ENCODE results near the gene SH2D3C.

SH2D3C gene

GRCh38 chr9:127729522-127730256 is 48.8 kb downstream of the SH2D3C start:
- TF ChIP-seq CTCF (IDR thresholded peaks at IDR 0.05; ENCODE audit: insufficient read depth, low read length, poor library complexity, severe bottlenecking): no peak
- peaks cover 2% of the 10 kb centered on the region; the same call in 1 of the 2 replicates for H3K36me3 ChIP-seq (ENCODE audit: control insufficient read depth, insufficient read depth, low read length)
- no peak for DNase-seq (ENCODE audit: extremely low read depth, insufficient read length)
- no peak overlapping the region for H3K4me3 ChIP-seq (replicated peaks; ENCODE audit: low read depth, low read length)
- no peaks in the 10 kb centered on the region for H3K27me3 ChIP-seq (replicated peaks; ENCODE audit: control insufficient read depth, insufficient read depth, low read length)

DNA sequence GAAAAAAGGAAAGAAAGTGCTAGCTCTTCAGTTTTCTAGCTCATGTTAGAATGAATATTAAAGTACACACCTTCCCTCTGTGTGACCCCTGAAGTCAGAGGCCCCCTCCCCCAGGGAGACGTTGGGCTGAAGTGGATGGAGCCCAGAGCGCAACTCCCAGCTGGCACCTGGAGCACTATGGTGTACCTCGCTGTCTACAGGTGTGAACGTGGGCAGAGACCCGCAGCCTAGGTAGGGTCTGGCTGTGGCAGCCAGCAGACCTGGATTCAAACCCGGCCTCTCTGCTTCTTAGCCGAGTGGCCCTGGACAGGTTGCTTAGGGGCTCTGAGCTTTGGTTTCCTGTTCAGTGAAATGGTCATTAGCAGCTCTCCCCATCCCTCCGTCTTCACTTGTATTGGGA is 49.7 kb downstream of the SH2D3C start:
- H3K36me3 ChIP-seq (ENCODE audit: control insufficient read depth, insufficient read depth, low read length): peaks cover 2% of the 10 kb centered on the region; the same call in 1 of the 2 replicates
- TF ChIP-seq CTCF (IDR thresholded peaks at IDR 0.05; ENCODE audit: insufficient read depth, low read length, poor library complexity, severe bottlenecking): no peak
- no peak for DNase-seq (ENCODE audit: extremely low read depth, insufficient read length)
- H3K27me3 ChIP-seq (replicated peaks; ENCODE audit: control insufficient read depth, insufficient read depth, low read length): no peaks in the 10 kb centered on the region
- no peak overlapping the region for H3K4me3 ChIP-seq (replicated peaks; ENCODE audit: low read depth, low read length)

DNA sequence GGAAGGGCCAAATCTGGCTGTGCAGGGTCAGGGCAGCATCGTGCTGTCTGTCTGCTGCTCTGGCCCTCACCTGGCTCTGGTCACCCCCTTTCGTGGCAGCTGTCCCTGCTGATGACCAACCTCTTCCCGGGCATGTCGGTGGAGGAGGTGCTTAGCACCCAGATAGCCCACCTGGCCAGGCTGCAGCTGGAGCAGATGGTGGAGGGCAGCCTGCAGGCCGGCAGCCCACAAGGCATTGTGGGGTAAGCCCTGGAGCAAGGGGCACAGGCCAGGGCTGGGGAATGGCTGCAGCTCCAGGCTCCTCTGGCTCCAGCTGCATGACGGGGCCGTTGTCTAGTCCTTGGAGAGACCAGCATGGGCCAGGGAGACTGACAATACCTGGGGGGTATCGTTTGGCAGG is 51.6 kb downstream of the SH2D3C start:
- Histone ChIP-seq H3K27me3 (replicated peaks; ENCODE audit: control insufficient read depth, insufficient read depth, low read length) (no peaks in the 10 kb centered on the region), H3K4me3 (replicated peaks; ENCODE audit: low read depth, low read length) (no peak overlapping the region), H3K36me3 (ENCODE audit: control insufficient read depth, insufficient read depth, low read length) (peaks cover 2% of the 10 kb centered on the region; the same call in 1 of the 2 replicates)
- no peak for TF ChIP-seq CTCF (IDR thresholded peaks at IDR 0.05; ENCODE audit: insufficient read depth, low read length, poor library complexity, severe bottlenecking)
- no peak for DNase-seq (ENCODE audit: extremely low read depth, insufficient read length)

GRCh38 chr9:127724012-127724411 is 54.5 kb downstream of the SH2D3C start:
- H3K36me3 ChIP-seq (ENCODE audit: control insufficient read depth, insufficient read depth, low read length): no peaks in the 10 kb centered on the region
- no peak for TF ChIP-seq CTCF (IDR thresholded peaks at IDR 0.05; ENCODE audit: insufficient read depth, low read length, poor library complexity, severe bottlenecking)
- no peak for DNase-seq (ENCODE audit: extremely low read depth, insufficient read length)
- H3K27me3 ChIP-seq (replicated peaks; ENCODE audit: control insufficient read depth, insufficient read depth, low read length): no peaks in the 10 kb centered on the region
- no peak overlapping the region for H3K4me3 ChIP-seq (replicated peaks; ENCODE audit: low read depth, low read length)

GRCh38 chr9:127723444-127723843 is 55.0 kb downstream of the SH2D3C start:
- DNase-seq (ENCODE audit: extremely low read depth, insufficient read length): no peak
- H3K36me3 ChIP-seq (ENCODE audit: control insufficient read depth, insufficient read depth, low read length): no peaks in the 10 kb centered on the region
- H3K4me3 ChIP-seq (replicated peaks; ENCODE audit: low read depth, low read length): no peak overlapping the region
- H3K27me3 ChIP-seq (replicated peaks; ENCODE audit: control insufficient read depth, insufficient read depth, low read length): no peaks in the 10 kb centered on the region
- no peak for TF ChIP-seq CTCF (IDR thresholded peaks at IDR 0.05; ENCODE audit: insufficient read depth, low read length, poor library complexity, severe bottlenecking)
